Esophagus mucosa (tissue), 1 donor: Measurements from ENCODE around the gene NQO1. TPM values are rescaled to one million over a fixed set of nuclear protein-coding genes. Genes with fewer than 3 reads are reported as not detected.
A peak's percentile ranks its signal among the peaks of the same experiment; 100 is the strongest.
"Not testable (repeated sequence)": the region's sequence is repeated elsewhere in the genome, so short reads cannot be mapped to it uniquely, and the experiment has no call there.

Experiments used
- ATAC-seq: fragments of 200-7000 bp; cut with Tn5 transposase; one replicate; pipeline ENCODE4 v1.9.1; 2020
- total RNA-seq: library from RNA; stranded (reverse); gene quantifications from one replicate; pipeline ENCODE4 v1.2.4, GENCODE V29; 2023
- donor health status: DM: yes; HTN: yes; CAD: no.

The NQO1 gene
- 84.6 TPM for total RNA-seq

- ATAC-seq = peak; percentile 99
Observed at GRCh38 chr16:69726313-69727060, at the start of gene NQO1. TSS of gene NQO1 (minus strand) at chr16:69726560. CDS start at chr16:69726439, 121 bp downstream.

- no peak for ATAC-seq
Observed at GRCh38 chr16:69775563-69775962, 49.2 kb upstream of the NQO1 start.

GRCh38 chr16:69773260-69773947 lies 47.0 kb upstream of the NQO1 start:
- ATAC-seq = no peak

- ATAC-seq = no peak
Observed at GRCh38 chr16:69771651-69771967, 45.2 kb upstream of the NQO1 start.

- ATAC-seq = no peak
Observed at GRCh38 chr16:69769404-69769803, 43.0 kb upstream of the NQO1 start.

- ATAC-seq = no peak
Observed at GRCh38 chr16:69768666-69769065, 42.3 kb upstream of the NQO1 start.

- no peak for ATAC-seq
Observed at GRCh38 chr16:69767459-69768229, 41.3 kb upstream of the NQO1 start.

- ATAC-seq = no peak
Observed at GRCh38 chr16:69763599-69763942, 37.2 kb upstream of the NQO1 start.

GRCh38 chr16:69762814-69763598 lies 36.6 kb upstream of the NQO1 start:
- ATAC-seq = peak; percentile 57

- peak; percentile 88 for ATAC-seq
Observed at GRCh38 chr16:69761983-69762813, 35.8 kb upstream of the NQO1 start, which contains the start of gene WWP2. TSS of gene WWP2 (plus strand) at chr16:69762332. CDS start at chr16:69787011, 24,679 bp downstream.

- not testable (repeated sequence) for ATAC-seq
Observed at GRCh38 chr16:69757375-69757774, 31.0 kb upstream of the NQO1 start.

GRCh38 chr16:69756705-69757104 lies 30.3 kb upstream of the NQO1 start:
- no peak for ATAC-seq

GRCh38 chr16:69754469-69755310 lies 28.3 kb upstream of the NQO1 start, which contains the start of gene NOB1:
TSS of gene NOB1 (minus strand) at chr16:69754926. CDS start at chr16:69754910, 16 bp downstream.
- ATAC-seq = peak; percentile 98

- no peak for ATAC-seq
Observed at GRCh38 chr16:69754143-69754468, 27.7 kb upstream of the NQO1 start.

GRCh38 chr16:69748694-69749345 lies 22.5 kb upstream of the NQO1 start:
- no peak for ATAC-seq

GRCh38 chr16:69747115-69747514 lies 20.8 kb upstream of the NQO1 start:
- ATAC-seq = no peak

GRCh38 chr16:69745959-69746358 lies 19.6 kb upstream of the NQO1 start:
- no peak for ATAC-seq

- no peak for ATAC-seq
Observed at GRCh38 chr16:69745232-69745612, 18.9 kb upstream of the NQO1 start.

- no peak for ATAC-seq
Observed at GRCh38 chr16:69744363-69745231, 18.2 kb upstream of the NQO1 start.
